22Rv1 (cell line): ENCODE results near the gene ELF2.

Source experiments
- CTCF ChIP-seq: fragments of 450-650 bp; IDR thresholded peaks from 2 replicates; pipeline ENCODE4 v1.5.1; 2017; ENCODE audit warnings: mild to moderate bottlenecking
- ZFX ChIP-seq: fragments of 450-650 bp; IDR thresholded peaks from 2 replicates; pipeline ENCODE4 v1.6.1; 2017; ENCODE audit warnings: antibody characterized with exemption, borderline replicate concordance

DNA sequence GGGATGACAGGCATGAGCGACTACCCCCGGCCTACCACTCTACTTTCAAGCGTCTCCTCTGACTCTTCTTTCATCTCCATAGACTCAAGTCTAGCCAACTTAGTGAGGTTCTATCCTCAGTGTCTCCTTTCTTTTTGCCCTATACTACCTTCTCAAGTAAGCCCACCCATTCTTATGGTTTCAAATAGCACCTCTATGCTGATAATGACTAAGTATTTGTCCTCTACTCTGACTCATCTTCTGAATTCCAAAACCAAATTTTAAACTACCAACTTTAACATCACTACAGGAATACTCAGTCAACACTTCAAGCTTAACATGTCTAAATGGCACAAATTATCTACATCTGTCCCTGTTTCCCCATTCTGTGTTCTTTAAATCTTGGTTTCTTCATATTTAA, 47.8 kb downstream of the ELF2 start:
- TF ChIP-seq CTCF (no peak), ZFX (no peak)
